ENCODE measurements around the gene CLCN4. TPM values are rescaled to one million over a fixed set of nuclear protein-coding genes. Genes with fewer than 3 reads are reported as not detected.

The CLCN4 gene
- polyA plus RNA-seq, 12 donors = 6.5 to 17.5 (median 14.1) TPM; not detected in 1

DNA sequence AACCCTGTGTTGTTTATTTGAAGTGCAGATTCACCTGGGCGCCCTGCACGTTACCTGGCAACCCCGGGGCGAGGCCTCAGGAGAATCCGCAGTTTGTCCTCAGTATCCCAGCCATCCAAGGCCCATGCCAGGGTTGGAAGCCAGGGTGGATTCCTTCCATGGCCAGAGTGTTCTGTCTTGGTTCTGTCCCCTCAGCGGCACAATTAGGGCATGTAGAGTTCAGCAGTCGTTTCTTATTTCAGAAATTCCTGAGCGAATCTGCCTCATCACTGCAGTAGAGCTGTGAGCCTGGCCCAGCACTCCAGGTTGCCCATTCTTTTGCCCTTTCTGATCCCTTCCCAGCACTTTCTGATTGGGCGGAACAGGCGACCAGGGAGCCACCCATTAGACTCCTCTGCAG is 29.9 kb upstream of the CLCN4 start:
- no peak for DNase-seq

DNA sequence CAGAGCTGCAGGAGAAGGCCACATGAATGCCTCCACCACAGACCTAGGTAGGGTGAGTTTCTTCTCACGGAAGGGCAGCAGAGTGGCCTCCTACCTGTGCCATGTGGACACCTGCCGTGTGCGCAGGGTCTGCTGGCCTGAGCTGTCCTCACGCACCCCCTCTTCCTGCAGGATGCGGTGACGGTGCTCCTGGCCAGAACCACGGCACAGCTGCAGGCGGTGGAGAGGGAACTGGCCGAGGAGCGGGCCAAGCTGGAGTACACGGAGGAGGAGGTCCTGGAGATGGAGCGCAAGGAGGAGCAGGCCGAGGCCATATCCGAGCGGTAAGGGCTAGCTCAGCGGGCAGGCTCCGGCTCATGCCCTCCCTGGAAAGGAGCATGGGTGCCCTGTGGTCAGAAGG is 28.4 kb upstream of the CLCN4 start:
- DNase-seq = no peak

DNA sequence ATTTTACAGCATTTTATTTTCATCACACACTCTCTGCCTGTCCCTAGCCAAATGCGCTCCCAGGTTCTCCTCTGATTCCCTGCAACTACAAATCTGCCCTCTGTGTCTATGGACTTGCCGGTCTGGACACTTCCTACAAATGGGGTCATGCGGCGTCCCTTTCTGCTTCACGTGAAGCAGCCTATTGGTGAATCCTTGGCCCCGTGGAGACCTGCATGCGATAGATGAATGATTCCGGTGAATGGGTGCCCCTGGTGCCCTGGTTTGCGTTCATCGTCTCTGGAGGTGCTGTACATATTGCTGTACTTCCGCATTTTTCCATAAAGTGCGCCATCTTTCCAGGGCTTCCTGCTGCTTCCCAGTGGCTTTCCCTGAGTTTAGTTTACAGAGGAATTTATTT is 27.5 kb upstream of the CLCN4 start:
- no peak for DNase-seq

DNA sequence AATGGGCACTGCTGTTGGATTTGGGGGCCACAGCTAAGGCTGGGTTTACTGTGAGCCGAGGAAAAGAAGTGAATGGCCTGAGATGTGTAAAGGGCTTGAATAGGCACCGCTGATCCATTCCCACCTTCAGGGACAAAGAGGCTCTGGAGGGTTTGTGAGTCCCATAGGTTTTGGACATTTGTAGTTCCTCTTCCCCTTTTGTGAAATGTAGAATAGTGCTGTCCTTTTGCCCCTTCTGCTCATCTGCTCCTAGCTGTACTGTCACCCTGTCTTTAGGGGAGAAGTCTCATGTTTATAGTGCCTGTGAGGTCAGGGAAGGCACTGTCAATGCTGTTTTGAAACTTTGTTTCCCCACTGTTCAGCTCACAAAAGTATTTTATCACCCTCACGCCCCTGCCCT is 26.4 kb upstream of the CLCN4 start:
- DNase-seq = no peak

DNA sequence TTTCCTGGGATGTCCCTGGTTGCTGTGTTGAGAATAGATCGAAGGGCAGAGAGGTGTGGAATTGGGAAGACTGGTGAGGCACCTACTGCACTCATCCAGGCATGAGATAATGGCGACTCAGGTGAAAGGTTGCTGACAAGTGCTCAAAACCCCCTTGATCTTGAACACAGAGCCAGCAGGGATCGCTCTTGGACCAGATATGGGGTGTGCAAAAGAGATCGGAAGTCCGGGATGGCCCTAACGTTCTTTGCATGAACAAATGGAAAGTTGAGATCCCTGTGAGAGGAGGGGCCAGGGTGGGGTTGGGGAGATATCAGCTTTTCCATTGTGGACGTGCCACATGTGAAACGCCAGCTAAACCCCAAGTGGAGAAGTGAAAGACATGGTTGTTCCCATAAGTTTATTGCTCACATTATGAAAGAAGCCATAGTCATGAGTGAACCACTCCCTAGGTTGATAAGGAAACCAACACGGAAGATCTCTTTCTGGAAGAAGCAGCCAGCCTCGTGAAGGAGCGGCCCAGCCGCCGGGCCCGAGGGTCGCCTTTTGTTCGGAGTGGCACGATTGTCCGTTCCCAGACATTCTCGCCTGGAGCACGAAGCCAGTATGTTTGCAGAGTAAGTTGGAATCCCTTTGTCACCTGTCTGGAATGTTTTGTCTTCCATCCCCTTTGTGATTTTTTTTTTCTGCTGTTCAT is 22.6 kb upstream of the CLCN4 start:
- DNase-seq = no peak

DNA sequence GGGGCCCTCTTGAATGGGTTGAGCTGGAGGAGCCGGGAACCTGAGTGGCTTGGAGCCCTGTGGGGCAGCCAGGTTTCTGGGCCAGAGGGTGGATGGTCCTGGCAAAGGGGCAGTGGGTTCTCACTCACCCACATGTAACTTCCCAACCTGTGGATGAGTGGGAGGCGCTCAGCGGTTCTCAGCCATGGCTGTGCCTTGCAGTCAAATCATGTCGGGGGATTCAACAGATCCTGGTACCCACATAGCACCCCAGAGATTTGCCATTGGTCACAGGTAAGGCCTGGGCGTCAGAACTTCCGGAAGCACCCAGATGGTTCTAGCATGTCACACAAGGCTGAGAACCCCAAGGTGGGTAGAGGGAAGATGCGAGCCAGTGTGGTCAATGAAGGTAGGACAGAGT is 21.9 kb upstream of the CLCN4 start:
- no peak for DNase-seq

DNA sequence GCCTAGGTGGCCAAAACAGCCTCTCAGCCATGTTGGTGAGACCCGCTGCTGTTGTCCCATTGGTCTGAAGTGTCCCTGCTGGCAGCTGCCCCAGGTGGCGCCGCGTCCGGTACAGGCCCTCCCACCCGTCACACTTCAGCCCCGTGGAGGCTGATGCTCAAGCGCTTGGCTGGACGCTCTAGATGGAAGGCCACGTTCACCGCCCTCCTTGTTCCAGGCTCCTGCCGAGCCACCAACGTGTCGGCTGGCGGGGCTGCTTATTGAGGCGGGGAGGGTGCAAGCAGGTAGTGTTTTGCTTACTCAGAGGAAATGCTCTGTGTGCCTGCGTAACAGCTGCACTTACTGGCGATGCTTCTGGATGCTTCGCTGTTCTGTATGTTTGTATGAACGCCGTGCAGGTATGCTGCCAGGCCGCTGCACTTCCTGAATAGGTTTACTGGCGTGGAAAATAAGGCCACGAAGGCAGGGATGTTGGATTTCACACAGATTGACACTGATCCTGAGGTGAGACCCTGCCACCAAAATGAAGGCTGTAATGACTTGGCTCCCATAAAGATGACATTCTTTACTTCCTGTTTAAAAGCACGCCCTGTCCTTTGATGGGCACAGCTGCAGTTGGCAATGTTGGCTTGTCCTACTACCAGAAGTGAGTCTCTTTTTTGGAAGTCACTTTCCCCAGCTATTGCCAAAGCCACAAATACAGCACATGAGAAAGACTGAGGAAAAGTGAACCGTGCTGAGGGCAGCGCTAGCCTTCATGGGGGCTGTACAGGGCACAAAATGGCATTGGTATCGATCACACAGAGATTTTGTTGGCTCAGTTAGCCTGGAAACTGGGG is 21.0 kb upstream of the CLCN4 start:
- DNase-seq = no peak

DNA sequence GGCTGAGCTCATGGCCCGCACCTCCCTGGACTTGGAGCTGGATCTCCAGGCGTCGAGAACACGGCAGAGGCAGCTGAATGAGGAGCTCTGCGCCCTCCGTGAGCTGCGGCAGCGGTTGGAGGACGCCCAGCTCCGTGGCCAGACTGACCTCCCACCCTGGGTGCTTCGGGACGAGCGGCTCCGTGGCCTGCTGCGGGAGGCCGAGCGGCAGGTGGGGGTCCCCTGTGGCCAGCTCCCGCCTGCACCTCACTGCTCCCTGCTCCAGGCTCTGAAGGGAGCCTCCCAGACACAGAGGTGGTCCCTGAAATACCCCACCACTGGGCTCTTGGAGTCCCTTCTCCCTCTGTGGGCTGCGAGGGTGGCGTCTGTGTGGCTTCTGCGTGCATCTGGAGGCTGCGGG is 18.0 kb upstream of the CLCN4 start:
- DNase-seq = no peak

DNA sequence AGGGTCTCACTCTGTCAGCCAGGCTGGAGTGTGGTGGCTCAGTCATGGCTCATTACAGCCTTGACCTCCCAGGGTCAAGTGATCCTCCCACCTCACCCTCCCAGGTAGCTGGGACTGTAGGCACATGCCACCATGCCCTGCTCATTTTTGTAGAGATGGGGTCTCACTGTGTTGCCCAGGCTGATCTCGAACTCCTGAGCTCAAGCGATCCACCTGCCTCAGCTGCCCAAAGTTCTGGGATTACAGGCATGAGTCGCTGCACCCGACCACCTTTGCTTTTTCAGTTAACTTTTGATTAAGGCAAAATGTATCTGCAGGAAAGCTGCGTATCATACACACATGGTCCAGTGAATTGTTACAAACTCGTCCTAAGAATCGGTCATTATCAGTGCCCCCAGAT is 16.5 kb upstream of the CLCN4 start:
- DNase-seq = no peak

DNA sequence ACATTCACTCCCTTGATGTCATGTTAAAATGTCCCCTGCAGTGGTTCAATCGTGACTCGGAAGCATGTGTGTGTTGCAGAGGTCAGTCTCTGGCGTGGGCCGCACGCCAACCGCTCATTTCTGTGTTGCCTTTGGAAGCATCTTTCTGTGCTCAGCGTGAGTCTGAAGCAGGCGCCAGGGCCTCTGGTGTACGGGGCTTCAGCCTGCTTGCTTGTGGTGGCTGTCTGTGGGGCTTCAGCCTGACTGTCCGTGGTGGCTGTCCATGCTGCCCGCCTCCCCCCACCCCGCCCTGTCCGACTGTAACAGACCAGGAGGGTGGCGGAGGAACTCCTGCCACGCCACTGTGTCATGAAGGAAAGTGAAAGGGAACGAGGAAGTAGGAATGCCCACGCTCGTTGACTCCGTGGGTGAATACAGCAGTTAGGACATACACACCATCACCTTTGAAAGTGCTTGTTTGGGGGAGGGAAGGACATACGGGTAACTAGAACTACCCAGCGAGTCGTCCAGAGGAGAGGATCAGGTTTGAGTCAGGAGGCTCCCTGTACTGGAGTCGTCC is 14.7 kb upstream of the CLCN4 start:
- no peak for DNase-seq

DNA sequence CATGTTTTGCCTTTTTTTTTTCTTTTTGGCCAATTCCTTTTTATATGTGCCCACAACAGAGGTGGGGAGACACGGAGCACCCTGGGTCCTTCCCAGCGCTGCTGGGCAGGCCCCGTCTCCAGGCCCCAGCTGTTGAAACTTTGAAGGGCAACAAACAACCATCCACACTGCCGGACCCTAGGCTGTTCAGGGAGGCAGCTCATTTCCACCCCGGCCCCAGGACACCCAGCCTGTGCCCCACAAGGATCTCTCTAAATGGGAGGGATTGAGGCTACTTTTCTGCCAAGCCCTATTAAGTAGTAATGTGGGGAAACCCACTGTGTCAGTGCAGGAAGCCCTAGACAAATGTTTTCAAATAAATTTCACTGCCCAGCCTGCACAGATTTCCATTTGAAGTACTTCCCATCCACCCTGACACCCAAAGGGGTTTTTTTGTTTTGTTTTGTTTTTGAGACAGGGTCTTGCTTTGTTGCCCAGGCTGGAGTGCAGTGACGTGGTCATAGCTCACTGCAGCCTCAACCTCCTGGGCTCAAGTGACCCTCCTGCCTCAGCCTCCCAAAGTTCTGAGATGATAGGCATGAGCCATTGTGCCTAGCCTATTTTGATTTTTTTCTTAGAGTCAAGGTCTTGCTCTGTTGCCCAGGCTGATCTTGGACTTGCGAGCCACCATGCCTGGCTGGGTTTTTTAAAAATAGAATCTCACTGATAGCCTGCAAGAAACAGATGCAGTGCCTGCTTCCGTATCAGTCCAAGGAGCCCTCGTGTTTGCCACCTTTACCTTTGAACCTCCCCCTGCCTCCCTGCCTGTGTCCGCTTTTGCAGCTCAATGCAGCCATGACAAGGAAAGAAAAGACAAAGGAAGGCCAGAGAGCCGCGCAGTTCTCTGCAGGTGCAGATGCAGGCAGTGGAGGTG is 13.4 kb upstream of the CLCN4 start:
- no peak for DNase-seq

DNA sequence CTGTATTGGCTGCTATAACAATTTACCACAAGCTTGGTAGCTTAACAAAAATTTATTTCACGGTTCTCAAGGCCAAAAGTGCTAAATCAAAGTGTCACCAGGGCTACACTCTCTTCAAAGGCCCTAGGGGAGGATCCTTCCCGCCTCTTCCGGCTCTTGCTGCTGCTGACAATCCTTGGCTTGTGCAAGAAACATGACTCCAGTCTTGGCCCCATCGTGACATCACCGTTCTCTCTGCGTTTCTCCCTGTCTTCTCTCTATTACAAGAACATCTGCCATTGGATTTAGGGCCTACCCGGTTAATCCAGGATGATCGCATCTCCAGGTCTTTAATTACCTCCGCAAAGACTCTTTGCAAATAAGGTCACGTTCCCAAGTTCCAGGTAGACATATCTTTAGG is 10.4 kb upstream of the CLCN4 start:
- DNase-seq = no peak

DNA sequence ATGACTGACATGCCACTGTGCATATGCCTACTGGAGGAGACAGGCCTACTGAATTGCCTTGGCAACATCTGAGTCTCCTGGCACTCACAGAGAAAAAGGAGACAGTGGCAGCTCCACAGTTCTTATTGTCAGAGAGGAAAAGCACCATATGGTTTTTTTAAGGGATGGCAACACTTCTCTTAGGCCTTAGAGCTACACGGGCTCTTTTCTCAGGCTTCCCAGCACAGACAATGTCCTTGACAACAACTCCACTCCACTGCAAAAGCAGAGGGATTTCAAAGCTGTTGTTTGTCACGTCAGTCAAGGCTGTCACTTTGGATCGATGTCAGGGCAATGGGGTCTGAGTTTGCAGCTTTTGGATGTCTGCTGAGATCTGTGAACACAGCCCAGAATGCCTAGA is 4.7 kb upstream of the CLCN4 start:
- no peak for DNase-seq

DNA sequence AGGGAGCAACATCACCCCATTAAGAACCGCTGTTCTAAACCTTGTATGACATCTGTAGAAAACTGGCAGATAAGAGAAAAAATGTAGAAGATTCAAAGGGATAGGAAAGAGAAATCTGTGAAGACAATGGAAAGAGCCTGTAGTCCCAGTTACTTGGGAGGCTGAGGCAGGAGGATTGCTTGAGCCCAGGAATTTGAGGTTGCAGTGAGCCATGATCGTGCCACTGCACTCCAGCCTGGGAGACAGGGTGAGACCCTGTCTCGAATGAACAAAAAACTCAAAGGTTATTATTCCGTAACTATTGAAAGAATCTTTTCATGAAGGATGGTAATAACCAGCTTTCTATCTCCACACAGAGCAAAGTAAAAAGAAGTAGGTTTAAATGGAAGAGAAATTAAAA is 1.6 kb upstream of the CLCN4 start:
- DNase-seq = no peak

DNA sequence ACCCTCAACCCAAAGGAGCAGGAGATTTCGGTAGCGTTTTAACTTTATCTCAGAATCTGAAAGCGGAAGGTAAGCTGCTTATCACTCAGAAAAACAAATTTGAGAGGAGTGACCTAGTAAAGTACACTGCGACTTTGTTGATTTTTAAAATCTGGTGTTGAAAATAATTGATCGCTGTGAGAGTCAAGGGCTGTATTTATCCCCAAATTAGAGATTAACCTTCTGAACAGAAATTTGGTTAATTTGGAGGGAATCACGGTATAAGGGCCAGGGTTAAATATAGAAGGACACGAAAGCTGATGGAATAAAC is 212 bp downstream of the CLCN4 start:
- DNase-seq = no peak

DNA sequence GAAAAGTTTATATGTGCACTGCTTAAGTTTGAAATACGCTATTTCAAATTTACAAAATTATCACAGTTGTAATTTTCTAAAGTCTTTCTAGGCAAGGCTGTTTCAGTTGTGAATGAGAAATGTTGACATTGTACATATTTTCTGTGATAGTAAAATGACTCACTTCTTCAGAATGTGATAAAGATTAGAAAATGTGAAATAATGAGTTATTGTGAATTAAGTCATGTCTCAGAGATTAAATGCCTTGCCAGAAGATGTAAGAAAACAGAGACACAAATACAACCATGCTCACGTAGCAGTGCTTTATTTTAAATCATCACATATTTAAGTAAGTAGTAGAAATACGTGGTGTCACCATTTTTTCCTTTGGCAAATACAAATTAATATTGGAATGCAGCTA is 768 bp downstream of the CLCN4 start:
- no peak for DNase-seq

DNA sequence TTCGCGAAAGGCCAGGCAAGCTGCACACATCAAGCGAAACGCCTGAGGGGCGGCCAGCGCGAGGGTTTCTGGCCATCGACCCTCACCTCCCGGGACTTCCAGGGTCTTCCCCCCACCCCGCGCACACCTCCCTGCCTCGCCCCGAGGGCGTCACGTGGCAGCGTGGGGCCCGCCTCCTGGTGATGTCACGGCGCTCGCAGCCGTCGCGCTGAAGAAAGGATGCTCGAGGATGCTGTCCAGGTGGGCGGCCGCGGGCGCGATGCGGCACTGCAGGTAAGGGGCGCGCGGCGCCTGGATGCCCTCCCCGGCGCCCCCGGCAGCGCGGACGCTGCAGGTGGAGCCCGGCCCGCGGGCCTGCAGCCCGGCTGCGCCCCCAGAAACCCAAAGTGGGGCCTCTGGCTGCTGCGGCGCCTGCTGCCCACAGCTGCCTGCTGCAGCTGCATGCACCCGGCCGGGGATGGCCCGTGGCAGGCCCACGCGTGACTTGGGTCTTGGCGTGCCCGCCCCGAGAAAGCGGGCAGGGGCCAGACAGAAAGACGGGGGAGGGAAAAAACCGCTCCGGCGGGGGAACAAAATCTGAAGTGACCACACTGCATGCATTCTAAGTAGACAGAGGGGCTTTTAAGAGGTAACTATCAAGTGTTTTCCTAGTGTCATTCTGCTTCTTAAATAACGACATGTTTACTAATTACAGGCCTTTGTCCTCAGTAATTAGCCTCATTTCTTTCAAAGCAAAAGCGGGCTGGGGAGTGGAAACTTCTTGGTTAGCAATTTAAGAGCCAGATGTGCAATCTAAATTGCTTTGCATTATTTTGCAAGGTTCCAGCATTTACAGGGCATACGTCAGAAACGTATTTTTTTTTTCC is 1.7 kb downstream of the CLCN4 start:
- no peak for DNase-seq

DNA sequence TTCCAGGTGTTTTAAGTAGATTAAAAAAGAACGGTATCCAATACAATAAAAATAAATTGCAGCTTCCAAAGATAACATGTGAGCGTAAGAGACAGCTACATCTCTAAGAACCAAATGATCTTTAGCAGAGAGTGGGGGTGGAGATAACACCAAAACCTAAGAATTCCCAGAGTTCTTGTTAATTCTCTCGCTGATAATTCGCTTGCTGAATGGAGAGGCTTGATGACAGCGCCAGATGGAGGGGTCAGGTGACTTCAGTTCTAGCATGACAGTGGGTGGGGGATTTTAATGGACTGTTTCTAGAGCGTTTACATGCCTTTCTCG is 2.3 kb downstream of the CLCN4 start:
- DNase-seq = no peak

DNA sequence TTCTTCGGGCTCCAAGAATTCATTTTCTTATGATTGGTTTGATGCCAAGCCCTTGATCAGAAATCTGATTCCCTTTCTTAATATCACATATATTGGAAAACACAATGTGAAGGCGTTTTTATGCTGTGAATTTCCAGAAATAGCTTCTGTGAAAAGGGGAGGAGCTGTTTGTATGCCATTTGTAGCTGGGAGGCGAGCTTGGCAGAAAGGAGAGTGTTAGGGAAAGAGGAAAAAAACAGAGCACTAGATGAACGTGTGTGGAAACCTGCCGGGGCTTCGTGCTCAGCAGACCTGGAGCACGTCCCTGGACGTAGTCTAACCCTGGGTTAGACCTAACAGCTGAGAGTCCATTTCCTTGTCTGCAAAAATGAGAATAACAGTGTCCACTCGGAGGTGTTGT is 3.4 kb downstream of the CLCN4 start:
- no peak for DNase-seq

DNA sequence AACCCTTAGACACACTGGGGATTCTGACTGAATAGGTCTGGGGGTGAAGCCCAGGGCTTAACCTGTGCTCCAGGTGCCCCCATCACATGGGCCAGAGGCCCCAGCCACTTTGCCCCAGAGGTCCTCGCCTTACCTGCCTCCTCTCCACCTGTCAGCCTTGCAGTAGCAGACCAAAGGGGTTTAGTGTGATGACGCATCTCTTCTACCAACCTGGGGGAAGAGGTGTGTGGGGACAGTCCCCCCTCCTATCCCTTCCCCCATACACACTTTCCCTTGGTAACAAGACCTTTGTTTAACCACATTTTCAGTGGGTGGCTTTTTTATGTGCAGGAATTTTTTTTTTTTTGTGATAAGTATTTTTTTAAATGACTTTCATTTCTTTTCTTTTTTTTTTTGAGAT is 6.3 kb downstream of the CLCN4 start:
- no peak for DNase-seq

DNA sequence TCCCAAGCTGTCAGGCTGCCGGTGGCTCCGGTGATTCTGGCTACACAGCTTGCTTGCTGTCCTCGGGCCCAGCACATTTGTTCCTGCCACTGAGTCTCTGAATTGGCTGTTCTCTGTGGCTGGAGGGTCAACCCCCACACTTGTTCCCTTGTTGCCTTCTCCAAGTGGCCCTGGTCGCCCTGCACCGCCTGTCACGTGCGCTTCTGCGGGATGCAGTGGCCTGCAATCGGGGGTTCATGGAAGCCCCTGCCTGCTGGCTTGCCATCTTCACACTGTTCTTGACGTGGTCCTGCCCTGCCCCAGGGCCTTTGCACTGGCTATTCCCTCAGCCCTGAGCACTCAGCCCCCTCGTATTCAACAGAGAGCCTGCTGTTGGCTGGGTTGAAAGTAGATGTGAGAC is 8.1 kb downstream of the CLCN4 start:
- no peak for DNase-seq

Measured in muscle of arm (tissue), 12 donors.